T-helper 17 cell (primary cell): Measurements from ENCODE around the gene ZNF57. TPM values are rescaled to one million over a fixed set of nuclear protein-coding genes. Genes with fewer than 3 reads are reported as not detected.
A peak's percentile ranks its signal among the peaks of the same experiment; 100 is the strongest.
"Not testable (repeated sequence)": the region's sequence is repeated elsewhere in the genome, so short reads cannot be mapped to it uniquely, and the experiment has no call there.

Experiments used
- ATAC-seq: fragments of 150-1000 bp; cut with Tn5 transposase; 2 replicates; pipeline ENCODE4 v1.10.0; 2021; ENCODE audit warnings: mild to moderate bottlenecking, moderate library complexity
- DNase-seq, 3 donors: peaks; one replicate each; pipeline versions ENCODE4 v3.0.0 to v3.0.0-alpha.2; 2020 to 2021
- H3K9me3 ChIP-seq: one replicate; pipeline ENCODE4 v1.7.0; 2013; ENCODE audit warnings: low read length, mild to moderate bottlenecking; ENCODE audit not compliant: control insufficient read depth, poor library complexity, severe bottlenecking
- H3K27ac Mint-ChIP-seq: one replicate; pipeline ENCODE4 v1.8.0; 2022; ENCODE audit warnings: mild to moderate bottlenecking, moderate library complexity, mixed read lengths
- H3K27me3 Mint-ChIP-seq: one replicate; pipeline ENCODE4 v1.8.0; 2022; ENCODE audit warnings: mixed read lengths
- H3K36me3 Mint-ChIP-seq: one replicate; pipeline ENCODE4 v1.8.0; 2022; ENCODE audit warnings: low read depth, mixed read lengths
- H3K4me1 Mint-ChIP-seq: one replicate; pipeline ENCODE4 v1.8.0; 2022; ENCODE audit warnings: mild to moderate bottlenecking, mixed read lengths
- H3K4me3 Mint-ChIP-seq: one replicate; pipeline ENCODE4 v1.8.0; 2022; ENCODE audit warnings: mild to moderate bottlenecking, moderate library complexity, mixed read lengths
- total RNA-seq, 4 donors: library from RNA in 2 of 4; stranded (reverse) in 2 of 4; gene quantifications; one replicate each; pipeline ENCODE4 v1.2.3 and lab custom pipeline; 2022 to 2026

Gene ZNF57
- total RNA-seq, 2 donors from 2014 or later, result 2.0 to 2.6 TPM

DNA sequence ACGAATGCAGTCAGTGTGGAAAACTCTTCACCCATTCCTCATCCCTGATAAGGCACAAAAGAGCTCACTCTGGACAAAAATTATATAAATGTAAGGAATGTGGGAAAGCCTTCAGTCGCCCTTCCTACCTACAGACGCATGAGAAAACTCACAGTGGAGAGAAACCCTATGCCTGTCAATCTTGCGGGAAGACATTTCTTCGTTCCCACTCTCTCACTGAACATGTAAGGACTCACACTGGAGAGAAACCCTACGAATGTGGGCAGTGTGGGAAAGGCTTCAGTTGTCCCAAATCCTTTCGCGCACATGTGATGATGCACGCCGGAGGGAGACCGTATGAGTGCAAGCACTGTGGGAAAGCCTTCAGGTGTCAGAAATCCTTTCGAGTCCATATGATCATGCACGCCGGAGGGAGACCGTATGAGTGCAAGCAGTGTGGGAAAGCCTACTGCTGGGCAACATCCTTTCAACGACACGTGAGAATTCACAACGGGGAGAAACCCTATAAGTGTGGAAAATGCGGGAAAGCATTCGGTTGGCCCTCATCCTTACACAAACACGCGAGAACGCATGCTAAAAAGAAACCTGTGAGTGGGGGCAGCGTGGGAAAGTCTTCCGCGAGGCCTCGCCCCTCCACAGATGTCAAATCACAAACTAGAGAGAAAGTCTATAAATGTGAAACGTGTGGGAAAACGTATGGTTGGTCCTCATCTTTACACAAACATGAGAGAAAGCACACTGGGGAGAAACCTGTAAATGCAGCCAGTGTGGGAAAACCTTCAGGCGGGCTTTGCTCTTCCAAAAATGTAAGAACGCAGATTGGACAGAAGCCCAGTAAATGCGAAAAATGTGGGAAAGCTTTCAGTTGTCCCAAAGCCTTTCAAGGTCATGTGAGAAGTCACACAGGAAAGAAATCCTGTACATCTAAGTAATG lies 23.1 kb upstream of the ZNF57 start:
- peaks cover 12% of the 10 kb centered on the region for H3K9me3 ChIP-seq
- Mint-ChIP-seq H3K27ac (no peak overlapping the region), H3K4me3 (no peak overlapping the region), H3K27me3 (no peaks in the 10 kb centered on the region), H3K4me1 (no peaks in the 10 kb centered on the region), H3K36me3 (no peaks in the 10 kb centered on the region)
- DNase-seq, result no peak
- ATAC-seq, result no peak

GRCh38 chr19:2883686-2884439 lies 16.9 kb upstream of the ZNF57 start:
- Mint-ChIP-seq H3K27me3 (no peaks in the 10 kb centered on the region), H3K36me3 (no peaks in the 10 kb centered on the region), H3K4me3 (no peak overlapping the region), H3K27ac (no peak overlapping the region), H3K4me1 (peaks cover 10% of the 10 kb centered on the region)
- DNase-seq (no peak), ATAC-seq (no peak)
- no peaks in the 10 kb centered on the region for H3K9me3 ChIP-seq

DNA sequence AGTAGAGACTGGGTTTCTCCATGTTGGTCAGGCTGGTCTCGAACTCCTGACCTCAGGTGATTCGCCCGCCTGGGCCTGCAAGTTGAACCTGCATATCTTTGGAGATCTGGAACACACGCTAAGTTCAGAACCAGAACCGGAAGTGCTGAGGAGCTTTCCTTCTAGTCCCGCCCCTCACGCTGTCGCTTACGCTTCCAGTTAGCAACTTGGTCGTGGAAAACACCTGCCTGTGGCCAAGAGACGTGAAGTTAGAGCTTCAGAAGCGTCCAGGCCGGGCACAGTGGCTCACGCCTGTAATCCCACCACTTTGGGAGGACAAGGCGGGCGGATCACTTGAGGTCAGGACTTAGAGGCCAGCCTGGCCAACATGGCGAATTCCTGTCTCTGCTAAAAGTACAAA lies 15.0 kb upstream of the ZNF57 start:
- Mint-ChIP-seq H3K4me1 (peaks cover 10% of the 10 kb centered on the region), H3K27ac (no peak overlapping the region), H3K27me3 (no peaks in the 10 kb centered on the region), H3K4me3 (no peak overlapping the region), H3K36me3 (no peaks in the 10 kb centered on the region)
- ATAC-seq (no peak), DNase-seq (no peak)
- H3K9me3 ChIP-seq, result no peaks in the 10 kb centered on the region

DNA sequence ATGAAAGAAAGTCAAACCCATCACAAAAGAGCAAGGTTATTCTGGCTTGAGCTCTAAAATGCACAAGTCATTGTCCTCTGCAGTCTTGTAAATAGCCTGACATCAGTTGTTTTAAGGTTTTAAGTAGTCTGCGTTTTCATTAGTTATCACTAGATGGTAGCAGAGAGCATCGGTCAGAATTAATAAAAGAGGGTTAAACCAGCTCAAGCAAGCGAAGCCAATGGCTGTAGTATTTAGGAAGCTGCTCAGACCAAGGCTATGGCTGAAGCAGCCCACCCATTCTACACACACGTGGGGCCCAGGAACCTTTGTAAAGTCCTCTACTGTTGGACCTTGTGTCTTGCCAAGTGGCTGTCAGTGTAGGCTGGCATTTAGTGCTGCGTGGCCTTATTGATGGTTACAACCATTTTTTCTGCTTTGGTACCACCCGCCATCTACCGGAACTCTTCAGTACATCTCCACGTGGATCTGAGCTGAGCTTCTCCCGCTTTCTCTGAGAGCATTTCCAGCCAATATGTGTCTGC lies 13.3 kb upstream of the ZNF57 start:
- ATAC-seq (peak; percentile 65), DNase-seq (no peak)
- Mint-ChIP-seq H3K4me3 (no peak overlapping the region), H3K4me1 (peaks cover 10% of the 10 kb centered on the region), H3K36me3 (no peaks in the 10 kb centered on the region), H3K27ac (no peak overlapping the region), H3K27me3 (no peaks in the 10 kb centered on the region)
- no peaks in the 10 kb centered on the region for H3K9me3 ChIP-seq

DNA sequence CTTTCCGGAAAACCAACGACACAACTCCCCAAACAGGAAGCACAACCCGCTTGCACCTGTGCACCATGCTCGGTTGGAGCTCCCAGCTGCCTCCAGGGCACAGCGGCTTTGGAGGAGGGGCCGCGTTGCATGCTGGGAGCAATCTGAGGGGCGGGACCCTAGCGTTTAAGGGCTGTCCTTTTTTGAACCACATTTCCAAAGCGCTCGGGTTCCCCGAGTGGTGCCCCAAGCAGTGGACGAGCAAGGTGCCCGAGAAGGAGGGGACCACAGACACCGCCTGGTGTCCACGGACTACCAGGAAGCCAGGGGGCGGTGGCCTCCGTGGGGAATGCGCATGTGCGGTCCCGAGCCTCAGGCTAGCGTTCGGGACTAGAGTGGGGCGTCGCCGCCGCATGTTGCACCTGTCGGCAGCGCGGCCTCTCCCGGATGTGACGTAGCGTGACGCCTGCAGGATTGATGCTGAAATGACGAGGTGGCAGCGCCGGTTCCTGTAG lies 11.9 kb upstream of the ZNF57 start:
- Mint-ChIP-seq H3K4me3 (peak overlapping the region; percentile 51), H3K36me3 (no peaks in the 10 kb centered on the region), H3K27me3 (no peaks in the 10 kb centered on the region), H3K27ac (peak overlapping the region; percentile 69), H3K4me1 (peaks cover 10% of the 10 kb centered on the region)
- peak; percentile 24 to 54 (median 34) for DNase-seq
- ATAC-seq, result peak; percentile 77
- H3K9me3 ChIP-seq, result no peaks in the 10 kb centered on the region

DNA sequence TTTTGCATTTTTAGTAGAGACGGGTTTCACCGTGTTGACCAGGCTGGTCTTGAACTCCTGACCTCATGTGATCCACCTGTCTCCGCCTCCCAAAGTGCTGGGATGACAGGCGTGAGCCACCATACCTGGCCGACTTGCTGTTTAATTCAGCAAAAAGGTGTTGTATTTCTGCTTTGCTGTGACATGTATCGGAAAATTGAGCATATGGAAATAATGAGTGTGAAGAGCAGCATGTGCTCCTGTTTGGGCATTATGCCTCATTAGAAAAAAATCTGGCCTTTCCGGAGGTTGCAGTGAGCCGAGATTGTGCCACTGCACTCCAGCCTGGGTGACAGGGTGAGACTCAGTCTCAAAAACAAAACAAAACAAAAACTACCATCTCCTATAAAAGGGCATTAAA lies 10.2 kb upstream of the ZNF57 start:
- H3K4me3 Mint-ChIP-seq, H3K27ac Mint-ChIP-seq, H3K9me3 ChIP-seq, H3K27me3 Mint-ChIP-seq, DNase-seq, ATAC-seq, H3K36me3 Mint-ChIP-seq: not testable (repeated sequence)
- H3K4me1 Mint-ChIP-seq, result peaks cover 10% of the 10 kb centered on the region

- Mint-ChIP-seq H3K27ac (no peak overlapping the region), H3K4me3 (no peak overlapping the region), H3K4me1 (peaks cover 6% of the 10 kb centered on the region), H3K27me3 (no peaks in the 10 kb centered on the region), H3K36me3 (no peaks in the 10 kb centered on the region)
- ATAC-seq, result no peak
- peaks cover 7% of the 10 kb centered on the region for H3K9me3 ChIP-seq
- DNase-seq, result no peak
Measured at GRCh38 chr19:2896694-2897093, 4.0 kb upstream of the ZNF57 start.

DNA sequence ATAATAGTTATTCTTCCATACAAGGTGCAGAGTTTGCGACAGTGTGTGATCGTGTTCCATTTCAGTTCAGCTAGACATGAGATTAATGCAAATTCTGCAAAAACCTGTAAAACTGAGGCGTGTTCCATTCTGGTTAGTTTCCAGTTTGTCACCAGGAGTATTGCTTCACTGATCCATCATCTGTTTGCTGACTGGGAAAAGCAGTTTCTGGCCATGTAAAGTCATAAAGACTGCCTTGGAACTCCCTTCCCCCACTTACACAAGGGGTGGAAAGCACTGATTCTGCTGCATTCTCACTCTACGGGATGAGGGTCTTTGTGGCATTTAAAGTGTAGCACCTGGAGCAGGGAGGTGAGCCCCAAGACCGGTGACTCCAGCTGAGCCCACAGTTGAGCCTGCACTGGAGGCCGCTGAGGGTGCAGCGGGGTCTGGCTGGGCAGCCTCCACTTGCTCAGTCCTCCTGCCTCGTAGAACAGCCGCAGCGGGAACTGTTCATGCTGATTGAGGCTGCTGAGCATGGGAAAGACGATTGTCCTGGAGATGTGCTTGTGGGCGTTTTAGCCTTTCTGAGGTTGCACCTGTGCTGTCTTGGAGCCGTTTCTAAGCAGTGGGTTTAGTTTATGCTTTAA lies 2.0 kb downstream of the ZNF57 start:
- Mint-ChIP-seq H3K27ac (no peak overlapping the region), H3K36me3 (no peaks in the 10 kb centered on the region), H3K4me1 (peaks cover 18% of the 10 kb centered on the region), H3K27me3 (no peaks in the 10 kb centered on the region), H3K4me3 (no peak overlapping the region)
- DNase-seq (no peak), ATAC-seq (no peak)
- H3K9me3 ChIP-seq, result no peaks in the 10 kb centered on the region

- H3K27ac Mint-ChIP-seq, H3K4me3 Mint-ChIP-seq, DNase-seq, H3K27me3 Mint-ChIP-seq, ATAC-seq, H3K36me3 Mint-ChIP-seq, H3K9me3 ChIP-seq: not testable (repeated sequence)
- H3K4me1 Mint-ChIP-seq, result peaks cover 18% of the 10 kb centered on the region
Measured at GRCh38 chr19:2903326-2903725, 2.6 kb downstream of the ZNF57 start.

DNA sequence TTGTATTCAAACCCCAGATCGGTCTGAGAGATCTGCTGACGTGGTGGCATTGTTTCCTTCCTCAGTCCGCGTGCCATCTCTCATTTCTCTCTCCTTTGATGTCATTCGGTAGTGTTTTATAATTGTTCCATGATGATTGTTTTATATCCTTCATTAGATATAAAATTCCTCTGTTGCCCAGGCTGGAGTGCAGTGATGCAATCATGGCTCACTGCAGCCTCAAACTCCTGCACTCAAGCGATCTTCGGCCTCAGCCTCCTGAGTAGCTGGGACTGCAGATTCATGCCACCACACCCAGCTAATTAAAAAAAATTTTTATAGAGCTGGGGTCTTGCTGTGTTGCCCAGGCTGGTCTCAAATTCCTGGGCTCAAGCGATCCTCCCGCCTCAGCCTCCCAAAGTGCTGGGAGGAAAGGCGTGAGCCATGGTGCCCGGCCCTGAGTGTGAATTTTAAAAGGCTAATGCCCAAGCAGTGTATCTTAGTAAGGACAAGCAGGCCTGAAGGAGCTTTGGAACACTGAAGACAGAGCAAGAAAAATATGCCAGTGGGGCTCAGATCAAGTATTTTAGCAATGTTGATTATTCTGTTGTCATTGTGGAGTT lies 5.3 kb downstream of the ZNF57 start:
- ATAC-seq (no peak), DNase-seq (no peak)
- Mint-ChIP-seq H3K4me3 (no peak overlapping the region), H3K36me3 (peaks cover 4% of the 10 kb centered on the region), H3K4me1 (peaks cover 21% of the 10 kb centered on the region), H3K27ac (no peak overlapping the region), H3K27me3 (no peaks in the 10 kb centered on the region)
- no peaks in the 10 kb centered on the region for H3K9me3 ChIP-seq

DNA sequence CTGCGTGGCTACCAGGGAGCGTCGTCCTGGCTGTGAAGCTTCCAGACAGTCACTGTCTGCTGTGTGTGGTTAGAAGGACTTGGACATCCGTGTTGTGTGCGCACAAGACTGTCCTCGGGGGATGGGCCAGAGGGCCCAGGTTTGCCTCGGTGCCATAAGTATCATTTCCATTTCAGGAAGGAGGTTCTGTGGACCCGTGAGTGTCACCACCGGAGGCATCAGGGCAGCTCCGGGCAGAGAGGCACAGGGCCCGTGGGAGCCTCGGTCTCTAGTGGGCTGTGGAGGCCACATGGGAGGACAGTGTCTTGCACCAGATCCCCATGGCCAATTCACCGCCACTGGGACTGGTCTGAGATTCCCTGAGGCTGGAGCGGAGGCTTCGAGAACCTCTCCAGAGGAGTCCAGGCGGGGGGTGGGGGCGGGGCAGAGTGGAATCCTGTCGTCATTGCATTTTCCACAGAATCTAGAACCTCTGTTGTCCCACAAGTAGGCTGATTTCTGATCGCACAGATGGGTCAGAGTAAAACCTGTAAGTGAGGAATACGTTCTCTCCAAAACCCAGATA lies 6.0 kb downstream of the ZNF57 start:
- ATAC-seq (no peak), DNase-seq (no peak)
- Mint-ChIP-seq H3K4me1 (peaks cover 21% of the 10 kb centered on the region), H3K4me3 (no peak overlapping the region), H3K36me3 (peaks cover 4% of the 10 kb centered on the region), H3K27me3 (no peaks in the 10 kb centered on the region), H3K27ac (no peak overlapping the region)
- no peaks in the 10 kb centered on the region for H3K9me3 ChIP-seq

GRCh38 chr19:2912306-2912705 lies 11.6 kb downstream of the ZNF57 start:
- Mint-ChIP-seq H3K4me3 (no peak overlapping the region), H3K27me3 (no peaks in the 10 kb centered on the region), H3K36me3 (peaks cover 8% of the 10 kb centered on the region), H3K4me1 (peaks cover 13% of the 10 kb centered on the region), H3K27ac (peak overlapping the region; percentile 8)
- H3K9me3 ChIP-seq, result peaks cover 5% of the 10 kb centered on the region
- no peak for DNase-seq
- ATAC-seq, result peak; percentile 41
